NCI-H187 treated with DMSO at 0.1 percent for 48 hours (cell line): ENCODE measurements around the gene PKM.

ENCODE experiments used
- DNase-seq: peaks from one replicate; lab custom pipeline; 2025; lab: John Stamatoyannopoulos, UW

The PKM gene

GRCh38 chr15:72155635-72156616, 75.1 kb downstream of the PKM start:
- peak; percentile 49 for DNase-seq

GRCh38 chr15:72155003-72155621, 75.9 kb downstream of the PKM start:
- DNase-seq: peak; percentile 32

GRCh38 chr15:72154316-72154715, 76.7 kb downstream of the PKM start:
- DNase-seq: no peak

- no peak for DNase-seq
Observed at GRCh38 chr15:72153269-72154000, 77.6 kb downstream of the PKM start.
